T-helper 1 cell treated with Interleukin-12 subunit alpha and Interleukin-12 subunit beta and Interleukin-4 antibody, amounts not matched to agents 30 μg/mL and 1 μg/mL, for 36 hours (primary cell): ENCODE results near the gene PTPRN2.
"Not testable (repeated sequence)": the region's sequence is repeated elsewhere in the genome, so short reads cannot be mapped to it uniquely, and the experiment has no call there.

Experiments
- H3K27ac Mint-ChIP-seq: one replicate; pipeline ENCODE4 v1.8.0; 2021; ENCODE audit warnings: mild to moderate bottlenecking, mixed read lengths
- H3K27me3 Mint-ChIP-seq: one replicate; pipeline ENCODE4 v1.8.0; 2021; ENCODE audit warnings: low read depth, mixed read lengths
- H3K36me3 Mint-ChIP-seq: one replicate; pipeline ENCODE4 v1.8.0; 2021; ENCODE audit warnings: low read depth, mixed read lengths
- H3K4me1 Mint-ChIP-seq: one replicate; pipeline ENCODE4 v1.8.0; 2021; ENCODE audit warnings: low read depth, mixed read lengths
- H3K4me3 Mint-ChIP-seq: one replicate; pipeline ENCODE4 v1.8.0; 2021; ENCODE audit warnings: mild to moderate bottlenecking, moderate library complexity, mixed read lengths
- H3K9me3 Mint-ChIP-seq: one replicate; pipeline ENCODE4 v1.8.0; 2021; ENCODE audit warnings: mixed read lengths

Gene PTPRN2

GRCh38 chr7:158587162-158588084 lies at the start of gene PTPRN2:
Gene PTPRN2 (minus strand): TSS chr7:158587823.
- H3K36me3 Mint-ChIP-seq: peaks cover 2% of the 10 kb centered on the region
- H3K27me3 Mint-ChIP-seq: peaks cover 42% of the 10 kb centered on the region
- peak within 1 kb of the TSS; percentile 37 for H3K4me3 Mint-ChIP-seq
- peaks cover 3% of the 10 kb centered on the region for H3K9me3 Mint-ChIP-seq
- H3K4me1 Mint-ChIP-seq: peaks cover 2% of the 10 kb centered on the region
- no peak within 1 kb of the TSS for H3K27ac Mint-ChIP-seq

- Mint-ChIP-seq H3K4me3 (no peak overlapping the region), H3K9me3 (no peaks in the 10 kb centered on the region), H3K27me3 (no peaks in the 10 kb centered on the region), H3K27ac (no peak overlapping the region), H3K36me3 (peaks cover 32% of the 10 kb centered on the region), H3K4me1 (peaks cover 2% of the 10 kb centered on the region)
Observed at GRCh38 chr7:158633055-158633956, 45.7 kb upstream of the PTPRN2 start.

GRCh38 chr7:158631574-158632195 lies 44.1 kb upstream of the PTPRN2 start:
- Mint-ChIP-seq H3K27ac (no peak overlapping the region), H3K27me3 (no peaks in the 10 kb centered on the region), H3K4me1 (peaks cover 2% of the 10 kb centered on the region), H3K36me3 (peaks cover 35% of the 10 kb centered on the region), H3K9me3 (no peaks in the 10 kb centered on the region), H3K4me3 (no peak overlapping the region)

GRCh38 chr7:158626289-158626688 lies 38.7 kb upstream of the PTPRN2 start:
- H3K36me3 Mint-ChIP-seq: peaks cover 41% of the 10 kb centered on the region
- H3K4me1 Mint-ChIP-seq, H3K27me3 Mint-ChIP-seq, H3K27ac Mint-ChIP-seq, H3K9me3 Mint-ChIP-seq, H3K4me3 Mint-ChIP-seq: not testable (repeated sequence)

- no peaks in the 10 kb centered on the region for H3K27me3 Mint-ChIP-seq
- H3K4me3 Mint-ChIP-seq: no peak overlapping the region
- H3K4me1 Mint-ChIP-seq: no peaks in the 10 kb centered on the region
- H3K27ac Mint-ChIP-seq: no peak overlapping the region
- no peaks in the 10 kb centered on the region for H3K9me3 Mint-ChIP-seq
- peaks cover 35% of the 10 kb centered on the region for H3K36me3 Mint-ChIP-seq
Observed at GRCh38 chr7:158623241-158623640, 35.6 kb upstream of the PTPRN2 start.

- Mint-ChIP-seq H3K4me3 (no peak overlapping the region), H3K27me3 (no peaks in the 10 kb centered on the region), H3K4me1 (peaks cover 2% of the 10 kb centered on the region), H3K27ac (no peak overlapping the region), H3K36me3 (peaks cover 33% of the 10 kb centered on the region), H3K9me3 (no peaks in the 10 kb centered on the region)
Observed at GRCh38 chr7:158620839-158621441, 33.3 kb upstream of the PTPRN2 start.

- Mint-ChIP-seq H3K9me3 (no peaks in the 10 kb centered on the region), H3K4me3 (no peak overlapping the region), H3K36me3 (peaks cover 30% of the 10 kb centered on the region), H3K27ac (no peak overlapping the region), H3K4me1 (peaks cover 2% of the 10 kb centered on the region), H3K27me3 (no peaks in the 10 kb centered on the region)
Observed at GRCh38 chr7:158620418-158620817, 32.8 kb upstream of the PTPRN2 start.

- Mint-ChIP-seq H3K4me3 (no peak overlapping the region), H3K27ac (no peak overlapping the region)
Observed at GRCh38 chr7:158618745-158619140, 31.1 kb upstream of the PTPRN2 start.

GRCh38 chr7:158617737-158618128 lies 30.1 kb upstream of the PTPRN2 start:
- H3K9me3 Mint-ChIP-seq: no peaks in the 10 kb centered on the region
- no peak overlapping the region for H3K4me3 Mint-ChIP-seq
- no peaks in the 10 kb centered on the region for H3K27me3 Mint-ChIP-seq
- H3K27ac Mint-ChIP-seq: no peak overlapping the region
- H3K4me1 Mint-ChIP-seq: peaks cover 2% of the 10 kb centered on the region
- H3K36me3 Mint-ChIP-seq: peaks cover 20% of the 10 kb centered on the region

More at GRCh38 chr7:158618745-158619140, 31.1 kb upstream of the PTPRN2 start:
- H3K36me3 Mint-ChIP-seq: peaks cover 28% of the 10 kb centered on the region
- peaks cover 2% of the 10 kb centered on the region for H3K4me1 Mint-ChIP-seq
- no peaks in the 10 kb centered on the region for H3K27me3 Mint-ChIP-seq
- no peaks in the 10 kb centered on the region for H3K9me3 Mint-ChIP-seq

GRCh38 chr7:158616050-158616449 lies 28.4 kb upstream of the PTPRN2 start:
- Mint-ChIP-seq H3K27ac (no peak overlapping the region), H3K9me3 (no peaks in the 10 kb centered on the region), H3K27me3 (no peaks in the 10 kb centered on the region), H3K4me3 (no peak overlapping the region), H3K36me3 (peaks cover 21% of the 10 kb centered on the region), H3K4me1 (peaks cover 9% of the 10 kb centered on the region)

GRCh38 chr7:158614700-158615099 lies 27.1 kb upstream of the PTPRN2 start:
- no peaks in the 10 kb centered on the region for H3K27me3 Mint-ChIP-seq
- no peaks in the 10 kb centered on the region for H3K9me3 Mint-ChIP-seq
- H3K4me3 Mint-ChIP-seq: no peak overlapping the region
- H3K4me1 Mint-ChIP-seq: peaks cover 9% of the 10 kb centered on the region
- peaks cover 23% of the 10 kb centered on the region for H3K36me3 Mint-ChIP-seq
- H3K27ac Mint-ChIP-seq: no peak overlapping the region

GRCh38 chr7:158613481-158613880 lies 25.9 kb upstream of the PTPRN2 start:
- Mint-ChIP-seq H3K36me3 (peaks cover 17% of the 10 kb centered on the region), H3K27me3 (no peaks in the 10 kb centered on the region), H3K4me1 (peaks cover 9% of the 10 kb centered on the region), H3K27ac (no peak overlapping the region), H3K9me3 (no peaks in the 10 kb centered on the region), H3K4me3 (no peak overlapping the region)

- Mint-ChIP-seq H3K4me3 (no peak overlapping the region), H3K36me3 (peaks cover 12% of the 10 kb centered on the region), H3K4me1 (peaks cover 9% of the 10 kb centered on the region), H3K27ac (no peak overlapping the region), H3K27me3 (no peaks in the 10 kb centered on the region), H3K9me3 (no peaks in the 10 kb centered on the region)
Observed at GRCh38 chr7:158612546-158612945, 24.9 kb upstream of the PTPRN2 start.

- H3K27ac Mint-ChIP-seq: no peak overlapping the region
- peaks cover 11% of the 10 kb centered on the region for H3K36me3 Mint-ChIP-seq
- no peaks in the 10 kb centered on the region for H3K27me3 Mint-ChIP-seq
- H3K9me3 Mint-ChIP-seq: no peaks in the 10 kb centered on the region
- peaks cover 8% of the 10 kb centered on the region for H3K4me1 Mint-ChIP-seq
- H3K4me3 Mint-ChIP-seq: no peak overlapping the region
Observed at GRCh38 chr7:158611541-158611940, 23.9 kb upstream of the PTPRN2 start.
